ENCODE measurements around the gene GNB1. TPM values are rescaled to one million over a fixed set of nuclear protein-coding genes. Genes with fewer than 3 reads are reported as not detected.
A peak's percentile ranks its signal among the peaks of the same experiment; 100 is the strongest.

Gene GNB1
- total RNA-seq, 1 experiment from 2014 or later = 400 TPM

DNA sequence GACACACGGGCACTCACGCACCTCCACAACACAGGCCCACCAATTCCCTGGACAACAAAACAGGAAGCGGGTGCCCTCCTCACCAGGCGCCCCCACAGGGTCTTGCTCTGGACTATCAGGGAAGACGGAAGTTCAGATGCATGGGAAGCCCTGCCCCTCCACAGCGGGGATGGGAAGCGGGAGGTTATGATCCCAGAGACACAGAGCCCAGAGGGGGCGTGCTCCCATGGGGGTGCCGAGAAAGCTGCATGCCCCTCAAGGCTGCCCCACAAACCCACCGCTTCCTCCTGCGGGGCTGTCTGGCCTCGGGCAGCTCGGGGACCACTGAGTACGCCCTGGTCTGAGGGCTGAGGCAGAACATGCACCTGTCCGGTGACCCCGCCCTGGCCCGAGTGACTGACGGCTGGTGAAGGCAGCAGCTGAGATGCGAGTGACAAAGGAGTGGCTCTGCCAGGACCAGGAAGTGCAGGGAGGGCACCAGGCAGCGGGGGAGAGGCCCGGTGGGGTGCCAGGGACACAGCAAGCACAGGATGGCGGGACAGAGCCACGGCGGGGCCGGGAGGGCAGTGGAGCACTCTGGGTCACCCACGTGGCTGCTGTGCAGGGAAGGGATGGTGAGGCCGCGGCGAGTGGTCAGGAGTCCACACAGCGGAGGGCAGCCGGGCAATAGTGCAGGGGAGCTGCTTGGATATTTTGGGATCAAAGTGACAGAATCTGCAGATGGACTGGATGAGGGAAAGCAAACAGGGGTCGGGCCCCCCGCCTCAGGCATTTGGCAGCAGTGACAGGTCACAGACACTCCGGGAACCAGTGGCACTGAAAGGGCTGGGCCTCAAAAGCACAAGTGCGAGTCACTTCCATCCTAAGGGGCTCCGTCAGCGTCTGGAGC lies 131.2 kb downstream of the GNB1 start:
- no peak for TF ChIP-seq CTCF (conservative IDR thresholded peaks at IDR 0.05)
- H2AK5ac ChIP-seq (ENCODE audit: insufficient read length, low read length) = no peak overlapping the region
- H3K56ac ChIP-seq (ENCODE audit: insufficient read length, low read depth, low read length) = no peak overlapping the region
- no peak overlapping the region for H4K8ac ChIP-seq (replicated peaks; ENCODE audit: insufficient read length, low read depth, low read length)
- no peak overlapping the region for H3K23ac ChIP-seq (ENCODE audit: insufficient read length, low read depth, low read length)
- H3K79me2 ChIP-seq (ENCODE audit: insufficient read depth, low read length) = no peaks in the 10 kb centered on the region; the same call in 1 of the 2 replicates
- no CpG with 5 or more reads among the region's 37 CpGs for WGBS (ENCODE audit: extremely low coverage, insufficient read length, low lambda C conversion rate)
- H3K4me1 ChIP-seq (ENCODE audit: insufficient read depth, low read length) = no peaks in the 10 kb centered on the region
- no peak overlapping the region for H3K18ac ChIP-seq (ENCODE audit: insufficient read length, low read depth, low read length)
- H2BK20ac ChIP-seq (ENCODE audit: low read depth, low read length, poor library complexity, severe bottlenecking) = no peak overlapping the region
- no peaks in the 10 kb centered on the region for H3K9me3 ChIP-seq (ENCODE audit: control insufficient read depth, low read depth, low read length)
- H3K27ac ChIP-seq (ENCODE audit: insufficient read length, low read depth, low read length) = no peak overlapping the region
- H3T11ph ChIP-seq (ENCODE audit: low read length) = no peak overlapping the region
- Mint-ChIP-seq H3K27ac (peak overlapping the region in 1 of 3 experiments; percentile 62; a peak in 1 of 7 replicates), H3K27me3 (ENCODE audit: low read depth) (no peaks in the 10 kb centered on the region; the same call in 1 of the 2 replicates), H3K36me3 (ENCODE audit: insufficient read depth in 1 of 3, low read depth in 3 of 3) (peaks cover 40 to 89% (median 77%) of the 10 kb centered on the region in 3 experiments), H3K4me3 (no peak overlapping the region), H3K9me3 (no peaks in the 10 kb centered on the region; a peak in 1 of 5 replicates), H3K4me1 (no peaks in the 10 kb centered on the region)
- peaks cover 6% of the 10 kb centered on the region for H3K79me1 ChIP-seq (ENCODE audit: insufficient read depth, low read depth, low read length, poor library complexity, severe bottlenecking)
- no peak for DNase-seq
- H3K27me3 ChIP-seq (ENCODE audit: insufficient read depth, low read length) = no peaks in the 10 kb centered on the region
- H2AFZ ChIP-seq (ENCODE audit: low read length) = no peak overlapping the region
- no peak overlapping the region for H2BK5ac ChIP-seq (ENCODE audit: insufficient read length, low read length)
- no peak overlapping the region for H3K9ac ChIP-seq (ENCODE audit: extremely low read depth, insufficient read length, low read length)
- no peak overlapping the region for H4K91ac ChIP-seq (ENCODE audit: insufficient read length, low read depth, low read length)
- no peaks in the 10 kb centered on the region for H4K20me1 ChIP-seq (ENCODE audit: control insufficient read depth, insufficient read depth, insufficient read length)
- no peak overlapping the region for H3K4ac ChIP-seq (ENCODE audit: low read depth, low read length)
- H3K23me2 ChIP-seq (ENCODE audit: insufficient read length, low read depth, low read length, poor library complexity, severe bottlenecking) = no peaks in the 10 kb centered on the region
- no peak overlapping the region for H2BK12ac ChIP-seq (ENCODE audit: insufficient read length, low read depth, low read length)
- H3K14ac ChIP-seq (ENCODE audit: insufficient read depth, low read length) = no peak overlapping the region
- no peak overlapping the region for H4K5ac ChIP-seq (ENCODE audit: insufficient read length, low read depth, low read length)
- no peak overlapping the region for H3K4me2 ChIP-seq (ENCODE audit: insufficient read depth, insufficient read length, low read length)
- H2BK120ac ChIP-seq (ENCODE audit: low read depth, low read length, poor library complexity, severe bottlenecking) = no peak overlapping the region
- no peak overlapping the region for H2BK15ac ChIP-seq (ENCODE audit: low read depth, low read length)

Measured in H9 (cell line).